Measurements from ENCODE around the gene CGA.

The CGA gene

GRCh38 chr6:87088076-87088475 lies 6.8 kb downstream of the CGA start:
- DNase-seq (ENCODE audit: low spot score) = no peak

GRCh38 chr6:87082160-87082721 lies 12.7 kb downstream of the CGA start:
- no peak for DNase-seq (ENCODE audit: low spot score)

- DNase-seq (ENCODE audit: low spot score) = peak; percentile 52
Measured at GRCh38 chr6:87078983-87079616, 15.8 kb downstream of the CGA start.

- no peak for DNase-seq (ENCODE audit: low spot score)
Measured at GRCh38 chr6:87075168-87075567, 19.7 kb downstream of the CGA start.

- no peak for DNase-seq (ENCODE audit: low spot score)
Measured at GRCh38 chr6:87074101-87074621, 20.7 kb downstream of the CGA start.

GRCh38 chr6:87071683-87072082 lies 23.2 kb downstream of the CGA start:
- DNase-seq (ENCODE audit: low spot score) = no peak

- DNase-seq (ENCODE audit: low spot score) = no peak
Measured at GRCh38 chr6:87070741-87071140, 24.2 kb downstream of the CGA start.

- no peak for DNase-seq (ENCODE audit: low spot score)
Measured at GRCh38 chr6:87068795-87069194, 26.1 kb downstream of the CGA start.

GRCh38 chr6:87066449-87067333 lies 28.2 kb downstream of the CGA start:
- DNase-seq (ENCODE audit: low spot score) = peak; percentile 46

- DNase-seq (ENCODE audit: low spot score) = no peak
Measured at GRCh38 chr6:87065117-87065516, 29.8 kb downstream of the CGA start.

GRCh38 chr6:87059943-87060342 lies 35.0 kb downstream of the CGA start:
- DNase-seq (ENCODE audit: low spot score) = no peak

GRCh38 chr6:87054143-87054833 lies 40.6 kb downstream of the CGA start:
- no peak for DNase-seq (ENCODE audit: low spot score)

- DNase-seq (ENCODE audit: low spot score) = no peak
Measured at GRCh38 chr6:87053312-87053711, 41.6 kb downstream of the CGA start.

GRCh38 chr6:87049779-87050178 lies 45.1 kb downstream of the CGA start:
- no peak for DNase-seq (ENCODE audit: low spot score)

GRCh38 chr6:87045521-87046075 lies 49.3 kb downstream of the CGA start:
- DNase-seq (ENCODE audit: low spot score) = no peak

- no peak for DNase-seq (ENCODE audit: low spot score)
Measured at GRCh38 chr6:87040729-87041128, 54.2 kb downstream of the CGA start.

Data from hematopoietic multipotent progenitor cell treated with erythropoietin and hydrocortisone succinate and interleukin-3 and kit ligand, for 15 days (in vitro differentiated cells).